Non-pigmented ciliary epithelial cell (primary cell): Measurements from ENCODE around the gene GTF2H4.

Source experiments
- DNase-seq: peaks from one replicate; pipeline ENCODE4 v3.0.0-alpha.2; 2010; ENCODE audit warnings: low read depth

GTF2H4 gene

DNA sequence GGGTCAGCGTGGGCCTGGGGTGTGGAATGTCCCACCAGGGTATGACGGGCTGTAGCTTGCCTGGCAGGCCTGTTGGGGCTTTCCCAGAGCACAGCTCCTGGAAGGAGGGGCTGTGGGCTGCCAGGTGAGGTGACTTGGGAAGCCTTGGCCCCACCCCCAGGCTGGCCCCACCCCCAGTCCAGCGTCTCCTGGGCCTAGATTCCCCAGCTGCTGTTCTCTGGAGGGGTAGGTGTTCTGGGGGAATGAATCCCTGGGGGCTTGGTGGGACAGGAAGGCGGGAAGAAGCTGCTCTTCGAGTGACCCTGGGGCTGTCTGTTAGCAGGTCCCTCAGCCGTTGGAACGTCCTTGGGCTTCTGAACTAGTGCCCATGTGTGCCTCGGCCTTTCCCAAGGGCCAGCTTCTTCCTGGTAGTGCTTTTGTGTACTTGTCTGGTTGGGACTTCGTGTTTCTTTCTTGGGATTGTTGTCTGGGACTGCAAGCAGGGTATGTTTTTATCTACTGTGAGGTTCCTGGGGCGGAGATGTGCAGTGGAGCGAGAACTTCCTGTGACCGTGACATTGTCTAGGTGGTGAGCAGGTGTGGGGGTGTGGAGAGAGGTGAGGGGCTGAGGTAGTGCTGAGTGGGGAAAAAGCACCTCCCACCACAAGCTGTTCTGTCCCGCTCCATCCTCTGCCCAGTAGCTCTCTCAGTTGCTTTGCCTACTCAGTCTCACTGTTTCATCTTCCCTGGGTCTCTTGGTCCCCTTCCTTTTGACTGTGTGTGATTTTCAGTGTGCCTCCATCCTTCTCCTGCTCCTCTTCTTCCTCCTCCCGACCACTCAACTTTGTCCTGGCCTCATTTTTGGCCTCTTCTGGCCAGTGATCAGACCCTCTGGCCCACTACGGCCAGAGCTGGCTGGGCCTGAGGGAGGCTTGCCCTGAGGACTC, 25.0 kb upstream of the GTF2H4 start:
- no peak for DNase-seq

GRCh38 chr6:30883685-30884520, 24.1 kb upstream of the GTF2H4 start, which contains the start of gene DDR1:
Gene DDR1, plus strand, starts transcription at chr6:30884519. Its CDS starts 4,211 bp downstream, at chr6:30888730.
- DNase-seq: no peak

DNA sequence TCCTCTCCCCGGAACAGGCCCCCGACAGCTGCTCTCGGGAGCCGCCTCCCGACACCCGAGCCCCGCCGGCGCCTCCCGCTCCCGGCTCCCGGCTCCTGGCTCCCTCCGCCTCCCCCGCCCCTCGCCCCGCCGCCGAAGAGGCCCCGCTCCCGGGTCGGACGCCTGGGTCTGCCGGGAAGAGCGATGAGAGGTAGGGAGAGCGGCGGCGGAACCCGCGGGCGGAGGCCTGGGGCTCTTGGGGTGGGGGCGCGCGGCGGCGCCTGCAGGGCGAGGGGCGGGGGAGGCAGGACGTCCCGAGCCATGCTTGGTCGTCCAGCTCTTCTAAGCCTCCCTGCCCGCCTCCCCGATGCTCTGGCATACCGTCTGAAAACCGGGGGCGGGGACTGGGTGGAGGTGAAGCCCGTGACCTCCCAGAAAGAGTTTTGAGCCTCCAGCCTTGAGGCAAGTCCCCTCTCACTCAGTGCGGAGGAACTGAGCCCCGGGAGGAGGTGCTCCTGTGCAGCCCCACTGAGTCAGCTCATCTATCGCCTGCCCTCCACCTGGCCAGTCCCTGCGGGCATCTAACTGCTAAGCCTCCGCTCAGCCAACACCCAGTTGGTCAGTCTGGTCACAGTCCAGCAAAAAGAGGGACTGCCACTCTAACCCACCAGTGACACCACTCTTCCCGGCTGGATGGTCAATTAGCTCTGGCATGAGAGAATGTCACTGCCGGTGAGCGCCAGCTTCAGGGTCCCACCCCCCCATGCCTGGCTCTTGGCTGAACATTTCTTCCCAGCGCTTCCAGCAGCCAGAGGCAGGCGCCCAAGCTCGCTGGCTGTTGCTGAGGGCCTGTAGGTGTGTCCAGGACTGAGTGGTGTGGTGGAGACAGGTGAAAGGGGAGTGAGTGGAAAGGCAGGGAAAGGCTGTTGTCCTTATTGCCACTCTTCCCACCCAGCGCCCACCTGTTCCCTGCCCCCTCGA, 23.2 kb upstream of the GTF2H4 start:
- no peak for DNase-seq

DNA sequence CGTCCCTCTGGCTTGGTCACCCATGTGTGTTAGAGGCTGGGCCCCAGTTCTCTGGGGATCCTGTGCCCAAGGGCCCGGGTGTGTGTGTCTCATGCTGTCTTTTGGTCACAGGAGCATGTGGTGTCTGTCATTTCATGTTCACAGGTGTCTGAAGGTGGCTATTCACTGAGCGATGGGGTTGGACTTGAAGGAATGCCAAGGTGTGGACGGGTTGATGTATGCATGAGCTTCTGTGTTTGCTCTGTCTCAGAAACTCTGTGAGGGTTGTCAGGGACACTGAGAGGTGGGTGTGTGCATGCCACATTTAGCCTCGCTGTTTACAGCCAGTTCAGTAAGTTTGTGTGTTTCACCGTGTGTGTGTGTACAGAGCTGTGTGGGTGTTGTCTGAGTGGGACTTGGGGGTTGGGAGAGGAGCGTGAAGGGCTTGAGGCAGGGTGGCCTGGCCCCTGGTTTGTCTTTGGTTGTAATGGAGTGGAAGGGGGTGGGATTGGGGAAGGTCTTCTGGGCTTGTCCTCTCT, 22.5 kb upstream of the GTF2H4 start:
- DNase-seq: no peak

- no peak for DNase-seq
Measured at GRCh38 chr6:30885999-30886896, 21.8 kb upstream of the GTF2H4 start.

- no peak for DNase-seq
Measured at GRCh38 chr6:30886897-30887255, 21.1 kb upstream of the GTF2H4 start.

- DNase-seq: no peak
Measured at GRCh38 chr6:30887901-30888815, 19.8 kb upstream of the GTF2H4 start.

GRCh38 chr6:30888816-30889495, 19.1 kb upstream of the GTF2H4 start:
- DNase-seq: no peak

DNA sequence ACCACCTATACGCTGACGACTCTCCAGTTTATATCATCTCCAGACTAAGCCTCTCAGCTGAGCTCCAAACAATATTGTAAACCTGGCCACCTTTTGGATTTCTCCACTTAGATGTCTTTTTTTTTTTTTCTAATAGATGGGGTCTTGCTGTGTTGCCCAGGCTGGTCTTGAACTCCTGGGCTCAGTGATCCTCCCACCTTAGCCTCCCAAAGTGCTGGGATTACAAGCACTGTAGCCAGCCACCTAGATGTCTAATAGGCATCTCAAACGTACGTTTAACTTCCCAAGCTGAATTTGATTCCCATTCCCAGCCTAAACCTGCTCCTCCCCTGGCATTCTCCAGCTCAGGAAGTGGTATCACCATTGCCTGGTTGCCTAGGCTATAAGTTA, 18.5 kb upstream of the GTF2H4 start:
- DNase-seq: no peak

DNA sequence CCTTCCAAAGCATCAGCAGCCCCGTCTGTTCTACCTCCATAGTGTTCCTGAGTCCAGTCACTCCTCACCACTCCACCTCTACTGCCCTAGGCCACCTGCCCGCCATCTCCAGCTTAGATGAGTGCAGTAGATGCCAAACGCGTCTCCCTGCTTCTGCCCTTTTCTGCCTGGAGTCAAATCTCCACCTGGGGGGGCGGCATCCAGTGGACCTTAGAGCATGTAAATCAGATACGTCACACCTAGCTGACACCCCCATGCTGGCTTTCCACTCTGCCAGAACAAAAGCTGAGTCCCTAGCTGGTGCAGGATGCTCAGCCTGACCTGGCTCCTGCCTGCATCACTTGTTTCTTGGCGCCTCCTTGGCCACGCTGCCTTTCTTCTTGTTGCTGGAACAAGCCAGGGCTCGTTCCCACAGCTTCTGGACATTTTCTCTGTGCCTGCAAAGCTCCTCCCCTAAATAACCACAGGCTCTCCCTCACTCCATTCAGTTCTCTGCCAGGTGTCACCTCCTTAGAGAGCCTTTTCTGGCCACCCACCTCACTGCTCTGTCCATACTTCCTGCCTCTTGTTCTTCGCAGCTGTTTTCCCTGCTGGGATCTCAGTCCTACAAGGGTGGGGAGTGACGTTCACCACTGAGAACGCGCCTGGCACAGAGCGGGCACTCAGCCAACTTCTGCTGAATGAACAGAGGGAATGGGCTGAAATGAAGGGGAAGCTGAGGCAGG, 17.9 kb upstream of the GTF2H4 start:
- DNase-seq: no peak

DNA sequence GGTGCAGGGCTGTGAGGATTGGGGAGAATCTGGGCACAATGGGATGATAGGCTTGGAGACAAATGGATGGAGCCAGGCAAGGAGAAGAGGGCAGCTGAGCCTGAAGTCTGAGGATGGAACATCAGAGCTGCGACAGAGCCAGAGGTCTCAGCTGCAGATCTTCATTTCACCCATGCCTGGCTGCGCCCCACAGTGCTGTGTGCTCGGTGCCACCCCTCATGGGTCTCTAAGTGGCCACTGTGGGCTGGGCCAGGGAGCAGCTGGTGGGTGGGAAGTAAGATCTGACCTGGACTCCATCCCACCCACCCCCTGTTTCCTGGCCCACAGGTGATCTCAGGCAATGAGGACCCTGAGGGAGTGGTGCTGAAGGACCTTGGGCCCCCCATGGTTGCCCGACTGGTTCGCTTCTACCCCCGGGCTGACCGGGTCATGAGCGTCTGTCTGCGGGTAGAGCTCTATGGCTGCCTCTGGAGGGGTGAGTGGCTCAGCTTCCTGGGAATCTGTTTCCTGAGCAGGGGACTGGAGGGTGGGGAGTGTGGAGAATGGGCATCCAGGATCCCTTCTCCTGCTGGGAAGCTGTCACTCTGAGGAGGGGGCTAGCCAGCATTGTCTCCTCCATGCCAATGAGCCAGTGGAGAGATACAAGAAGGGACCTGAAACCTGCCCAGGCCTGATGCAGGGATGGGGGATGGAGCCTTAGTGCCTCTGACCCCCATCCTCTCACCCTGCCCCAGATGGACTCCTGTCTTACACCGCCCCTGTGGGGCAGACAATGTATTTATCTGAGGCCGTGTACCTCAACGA, 17.2 kb upstream of the GTF2H4 start:
- no peak for DNase-seq

GRCh38 chr6:30891450-30891723, 16.6 kb upstream of the GTF2H4 start:
- no peak for DNase-seq

DNA sequence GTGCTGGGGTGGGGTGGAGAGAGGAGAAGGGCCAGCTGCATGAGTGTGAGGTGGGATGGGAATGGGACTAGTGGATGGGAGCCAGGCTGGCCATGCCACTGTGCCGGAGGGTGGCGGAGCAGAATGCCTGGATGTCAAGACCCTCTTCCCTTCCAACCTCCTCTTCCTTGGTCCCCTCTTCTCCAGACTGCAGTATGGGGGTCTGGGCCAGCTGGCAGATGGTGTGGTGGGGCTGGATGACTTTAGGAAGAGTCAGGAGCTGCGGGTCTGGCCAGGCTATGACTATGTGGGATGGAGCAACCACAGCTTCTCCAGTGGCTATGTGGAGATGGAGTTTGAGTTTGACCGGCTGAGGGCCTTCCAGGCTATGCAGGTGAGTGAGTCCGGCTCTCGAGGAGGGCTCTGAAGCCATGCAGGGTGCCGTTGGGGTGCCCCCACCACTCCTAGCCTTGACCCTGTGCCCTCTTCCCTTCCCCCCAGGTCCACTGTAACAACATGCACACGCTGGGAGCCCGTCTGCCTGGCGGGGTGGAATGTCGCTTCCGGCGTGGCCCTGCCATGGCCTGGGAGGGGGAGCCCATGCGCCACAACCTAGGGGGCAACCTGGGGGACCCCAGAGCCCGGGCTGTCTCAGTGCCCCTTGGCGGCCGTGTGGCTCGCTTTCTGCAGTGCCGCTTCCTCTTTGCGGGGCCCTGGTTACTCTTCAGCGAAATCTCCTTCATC, 16.0 kb upstream of the GTF2H4 start:
- no peak for DNase-seq

DNA sequence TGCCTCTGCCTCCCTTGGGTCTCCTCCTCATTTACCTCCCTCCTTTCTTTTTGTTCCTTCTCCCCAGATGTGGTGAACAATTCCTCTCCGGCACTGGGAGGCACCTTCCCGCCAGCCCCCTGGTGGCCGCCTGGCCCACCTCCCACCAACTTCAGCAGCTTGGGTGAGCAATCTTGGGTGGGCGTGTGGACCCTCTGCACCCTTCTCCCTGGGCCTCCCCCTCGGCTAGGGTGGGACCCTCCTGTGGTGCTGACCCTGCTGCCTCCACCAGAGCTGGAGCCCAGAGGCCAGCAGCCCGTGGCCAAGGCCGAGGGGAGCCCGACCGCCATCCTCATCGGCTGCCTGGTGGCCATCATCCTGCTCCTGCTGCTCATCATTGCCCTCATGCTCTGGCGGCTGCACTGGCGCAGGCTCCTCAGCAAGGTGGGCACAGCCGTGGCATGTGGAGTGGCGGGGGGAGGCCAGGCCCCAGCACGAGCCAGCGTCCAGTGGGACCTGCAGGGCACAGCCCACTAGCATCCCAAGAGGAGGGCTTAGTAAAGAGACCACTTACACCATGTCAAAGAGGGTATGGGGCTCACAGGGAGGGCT, 14.9 kb upstream of the GTF2H4 start:
- DNase-seq: no peak

- no peak for DNase-seq
Measured at GRCh38 chr6:30893666-30894065, 14.3 kb upstream of the GTF2H4 start.

DNA sequence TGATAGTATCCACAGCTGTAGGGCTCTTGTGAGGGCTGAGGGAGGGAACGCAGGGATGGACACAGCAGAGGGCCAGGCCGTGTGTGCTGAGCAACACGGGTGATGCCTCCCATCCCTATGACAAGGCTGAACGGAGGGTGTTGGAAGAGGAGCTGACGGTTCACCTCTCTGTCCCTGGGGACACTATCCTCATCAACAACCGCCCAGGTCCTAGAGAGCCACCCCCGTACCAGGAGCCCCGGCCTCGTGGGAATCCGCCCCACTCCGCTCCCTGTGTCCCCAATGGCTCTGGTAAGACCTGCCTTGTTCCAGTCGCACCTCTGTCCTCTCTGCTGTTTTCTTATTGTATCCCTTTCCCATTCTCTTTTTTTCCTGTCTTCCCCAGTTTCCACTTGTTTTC, 13.6 kb upstream of the GTF2H4 start:
- DNase-seq: no peak

DNA sequence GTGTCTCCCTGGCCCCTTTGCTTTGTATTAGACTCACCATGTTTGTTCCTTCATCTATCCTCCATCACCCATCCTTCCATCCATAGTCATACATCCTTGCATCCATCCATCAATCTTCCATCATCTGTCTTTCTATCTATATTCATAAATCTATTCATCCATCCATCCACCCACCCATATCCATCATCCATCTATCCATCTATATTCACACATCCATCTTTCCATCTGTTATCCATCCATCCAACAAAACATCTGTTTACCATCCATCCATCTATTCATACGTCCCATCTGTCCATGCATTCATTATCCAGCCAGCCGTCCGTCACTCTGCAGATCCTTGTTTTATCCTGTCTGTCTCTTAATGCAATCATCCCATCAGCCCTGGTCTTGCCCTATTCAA, 13.1 kb upstream of the GTF2H4 start:
- no peak for DNase-seq
